ENCODE measurements around the gene HRH2.

The HRH2 gene

GRCh38 chr5:175709276-175709781 is 51.5 kb downstream of the HRH2 start:
- no peak overlapping the region for H3K4me3 ChIP-seq (ENCODE audit: low read length)
- TF ChIP-seq CTCF (conservative IDR thresholded peaks at IDR 0.05; ENCODE audit: low read depth, low read length) = no peak
- no peak for DNase-seq (ENCODE audit: low read depth)

- no peak for TF ChIP-seq CTCF (conservative IDR thresholded peaks at IDR 0.05; ENCODE audit: low read depth, low read length)
- DNase-seq (ENCODE audit: low read depth) = no peak
- no peak overlapping the region for H3K4me3 ChIP-seq (ENCODE audit: low read length)
Measured at GRCh38 chr5:175710326-175710725, 52.5 kb downstream of the HRH2 start.

GRCh38 chr5:175711031-175711430 is 53.2 kb downstream of the HRH2 start:
- no peak for TF ChIP-seq CTCF (conservative IDR thresholded peaks at IDR 0.05; ENCODE audit: low read depth, low read length)
- no peak overlapping the region for H3K4me3 ChIP-seq (ENCODE audit: low read length)
- DNase-seq (ENCODE audit: low read depth) = no peak

GRCh38 chr5:175711472-175712312 is 53.8 kb downstream of the HRH2 start:
- TF ChIP-seq CTCF (conservative IDR thresholded peaks at IDR 0.05; ENCODE audit: low read depth, low read length) = no peak
- no peak for DNase-seq (ENCODE audit: low read depth)
- H3K4me3 ChIP-seq (ENCODE audit: low read length) = no peak overlapping the region

- DNase-seq (ENCODE audit: low read depth) = no peak
- no peak for TF ChIP-seq CTCF (conservative IDR thresholded peaks at IDR 0.05; ENCODE audit: low read depth, low read length)
- no peak overlapping the region for H3K4me3 ChIP-seq (ENCODE audit: low read length)
Measured at GRCh38 chr5:175712313-175712680, 54.4 kb downstream of the HRH2 start.

- no peak overlapping the region for H3K4me3 ChIP-seq (ENCODE audit: low read length)
- no peak for DNase-seq (ENCODE audit: low read depth)
- TF ChIP-seq CTCF (conservative IDR thresholded peaks at IDR 0.05; ENCODE audit: low read depth, low read length) = no peak
Measured at GRCh38 chr5:175712681-175713085, 54.8 kb downstream of the HRH2 start.

- DNase-seq (ENCODE audit: low read depth) = no peak
- TF ChIP-seq CTCF (conservative IDR thresholded peaks at IDR 0.05; ENCODE audit: low read depth, low read length) = no peak
- H3K4me3 ChIP-seq (ENCODE audit: low read length) = no peak overlapping the region
Measured at GRCh38 chr5:175713930-175714329, 56.1 kb downstream of the HRH2 start.

All from retinal pigment epithelial cell (primary cell).